Bone marrow (tissue), 2 donors: ENCODE data around the gene MBTD1.
"Not testable (repeated sequence)": the region's sequence is repeated elsewhere in the genome, so short reads cannot be mapped to it uniquely, and the experiment has no call there.

Experiments
- DNase-seq, 2 donors: peaks; one replicate each; lab custom pipeline; 2025; lab: John Stamatoyannopoulos, UW

The MBTD1 gene

DNA sequence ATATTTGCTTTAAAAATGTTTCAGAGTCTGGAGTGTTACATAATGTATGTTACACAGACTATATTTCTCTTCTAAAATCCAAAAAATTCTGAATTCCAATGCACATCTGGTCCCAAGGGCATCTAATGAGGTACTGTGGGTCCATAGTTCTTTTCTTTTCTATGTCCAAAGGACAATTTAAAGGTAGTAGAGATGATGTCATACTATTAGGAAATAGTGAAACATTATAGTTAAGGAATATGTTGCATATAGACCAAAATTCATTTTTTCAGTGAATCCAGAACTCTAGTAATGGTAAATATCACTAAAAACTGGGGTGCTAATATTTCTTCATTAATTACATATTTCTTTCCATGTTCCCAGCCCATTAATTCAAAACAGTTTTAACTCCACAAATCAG is 70.7 kb downstream of the MBTD1 start:
- DNase-seq, result no peak

DNA sequence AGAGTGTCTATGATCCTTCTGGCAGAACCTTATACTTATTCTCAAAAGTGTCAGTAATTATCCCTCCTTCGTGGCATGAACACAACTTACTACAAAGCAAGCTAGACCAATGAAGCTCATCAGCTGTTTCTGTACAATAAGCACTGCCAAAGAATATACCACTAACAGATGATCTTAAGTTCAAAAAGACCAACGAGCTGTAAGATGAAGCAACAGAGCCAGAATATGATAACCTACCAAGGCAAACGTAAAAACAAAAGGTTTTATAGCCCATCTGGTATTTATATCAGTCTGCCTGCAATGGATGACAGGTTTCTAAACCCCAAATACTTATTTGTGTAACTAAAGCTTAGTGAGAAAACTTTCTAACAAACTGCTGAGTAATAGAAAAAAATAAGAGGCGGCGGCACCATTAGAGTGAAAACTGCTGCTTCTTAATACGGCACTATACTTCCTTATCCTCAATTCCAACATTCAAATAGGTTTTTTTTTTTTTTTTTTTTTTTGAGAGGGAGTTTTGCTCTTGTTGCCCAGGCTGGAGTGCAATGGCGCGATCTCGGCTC is 71.5 kb downstream of the MBTD1 start:
- no peak for DNase-seq

DNA sequence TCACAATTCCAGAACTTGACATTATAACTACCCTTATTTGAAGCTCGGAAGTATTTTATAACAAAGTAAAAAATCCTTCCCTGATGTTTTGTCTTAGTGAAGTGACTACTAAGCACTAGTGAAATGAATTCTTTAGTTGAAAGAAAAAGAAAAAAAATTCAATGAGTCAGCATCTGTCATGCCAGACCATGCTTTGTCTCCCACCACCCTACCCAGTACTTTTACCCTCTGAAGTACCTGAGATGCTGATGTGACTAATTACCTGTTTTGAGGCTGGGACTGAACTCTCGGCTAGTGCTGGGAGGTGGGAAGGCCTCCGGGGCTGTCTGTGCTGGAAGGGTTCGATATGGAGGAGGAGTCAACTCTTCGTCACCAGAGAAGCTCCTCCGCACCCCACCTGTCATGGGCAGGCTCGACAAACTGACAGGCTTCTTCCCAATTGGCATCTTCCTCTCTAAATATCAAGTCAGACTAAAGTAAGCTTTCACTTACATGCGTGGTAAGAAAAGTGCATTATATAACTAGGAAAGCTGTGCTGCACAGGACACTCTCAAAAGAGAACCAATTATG is 74.0 kb downstream of the MBTD1 start:
- DNase-seq, result no peak

DNA sequence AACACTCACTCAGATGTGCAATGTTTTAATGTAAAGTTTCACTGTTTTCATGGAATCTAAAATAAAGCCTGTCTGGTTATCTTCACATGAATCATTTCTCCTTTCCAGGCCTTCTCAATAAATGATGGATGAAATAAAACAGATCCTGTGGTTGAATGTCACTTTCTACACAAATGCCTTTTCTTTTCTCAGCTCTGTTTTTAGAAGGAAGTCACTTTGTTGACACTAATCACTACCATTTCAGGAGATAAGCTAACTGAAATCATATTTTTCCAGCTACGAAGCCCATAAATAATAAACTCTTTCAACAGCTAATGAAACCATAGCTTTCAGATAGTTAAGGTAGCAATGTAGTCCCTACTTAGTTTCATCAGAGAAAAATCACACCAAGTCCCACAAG is 75.7 kb downstream of the MBTD1 start:
- no peak for DNase-seq

DNA sequence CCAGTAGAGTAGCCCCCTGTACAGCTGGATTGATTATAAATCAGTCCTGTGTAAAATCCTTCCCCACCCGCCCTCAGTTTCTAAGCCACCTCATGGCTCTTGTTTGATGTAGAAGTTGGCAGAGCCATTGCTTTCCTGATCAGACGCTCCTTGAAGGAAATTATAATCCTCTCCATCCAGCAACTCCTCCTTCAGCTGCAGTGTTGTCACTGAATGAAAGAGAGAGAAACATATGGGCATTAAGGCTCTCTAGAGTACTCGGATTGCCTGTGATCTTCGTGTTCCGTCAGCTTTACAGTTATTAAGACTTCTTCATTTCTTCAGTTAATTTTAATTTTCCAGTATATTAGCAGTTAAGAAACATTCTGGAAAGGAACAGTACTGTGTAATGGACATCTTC is 79.4 kb downstream of the MBTD1 start:
- DNase-seq, result no peak

DNA sequence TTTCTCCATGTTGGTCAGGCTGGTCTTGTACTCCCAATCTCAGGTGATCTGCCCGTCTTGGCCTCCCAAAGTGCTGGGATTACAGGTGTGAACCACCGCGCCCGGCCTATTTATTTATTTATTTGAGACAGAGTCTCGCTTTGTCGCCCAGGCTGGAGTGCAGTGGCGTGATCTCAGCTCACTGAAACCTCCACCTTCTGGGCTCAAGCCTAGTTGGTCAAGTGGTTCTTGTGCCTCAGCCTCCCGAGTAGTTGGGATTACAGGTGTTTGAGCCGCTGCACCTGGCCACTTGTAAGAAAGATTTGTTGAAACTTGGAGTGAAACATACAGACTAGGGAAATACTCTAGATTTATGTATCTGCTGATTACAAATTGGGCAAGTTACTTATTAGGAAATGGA is 87.8 kb downstream of the MBTD1 start:
- not testable (repeated sequence) for DNase-seq

DNA sequence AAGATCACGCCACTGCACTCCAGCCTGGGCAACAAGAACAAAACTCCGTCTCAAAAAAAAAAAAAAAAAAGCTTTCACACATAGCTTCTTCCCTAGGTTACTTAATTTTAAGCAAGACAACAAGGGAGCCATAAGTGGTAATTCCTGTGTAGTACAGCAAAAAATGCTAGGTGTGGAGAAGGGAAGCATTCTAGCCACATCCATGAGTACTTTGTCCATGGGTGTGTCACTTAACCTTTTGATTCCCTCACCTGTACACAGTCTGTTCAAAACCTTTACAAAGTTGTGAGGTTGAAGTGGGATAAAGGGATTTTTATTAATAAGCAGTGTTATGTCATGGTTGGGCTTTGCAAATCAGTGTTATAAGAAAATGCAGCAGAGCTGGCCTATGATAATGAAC is 89.1 kb downstream of the MBTD1 start:
- no peak for DNase-seq

DNA sequence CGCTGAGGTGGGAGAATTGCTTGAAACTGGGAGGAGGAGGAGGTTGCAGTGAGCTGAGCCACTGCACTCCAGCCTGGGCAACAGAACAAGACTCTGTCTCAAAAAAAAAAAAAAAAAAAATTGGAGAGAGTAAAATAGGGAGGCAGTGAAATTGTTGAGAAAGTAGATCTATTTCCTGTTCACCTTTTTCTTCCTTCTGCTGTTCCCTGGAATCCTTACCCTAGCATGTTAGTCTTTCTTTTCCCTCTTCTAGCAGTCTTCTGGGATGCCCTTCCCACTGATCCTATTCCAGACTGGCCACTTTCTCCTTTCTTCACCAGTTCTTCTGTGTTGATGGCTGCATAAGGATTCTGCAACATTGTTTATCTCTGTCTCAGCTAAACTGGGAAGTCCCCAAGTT is 90.5 kb downstream of the MBTD1 start:
- no peak for DNase-seq

DNA sequence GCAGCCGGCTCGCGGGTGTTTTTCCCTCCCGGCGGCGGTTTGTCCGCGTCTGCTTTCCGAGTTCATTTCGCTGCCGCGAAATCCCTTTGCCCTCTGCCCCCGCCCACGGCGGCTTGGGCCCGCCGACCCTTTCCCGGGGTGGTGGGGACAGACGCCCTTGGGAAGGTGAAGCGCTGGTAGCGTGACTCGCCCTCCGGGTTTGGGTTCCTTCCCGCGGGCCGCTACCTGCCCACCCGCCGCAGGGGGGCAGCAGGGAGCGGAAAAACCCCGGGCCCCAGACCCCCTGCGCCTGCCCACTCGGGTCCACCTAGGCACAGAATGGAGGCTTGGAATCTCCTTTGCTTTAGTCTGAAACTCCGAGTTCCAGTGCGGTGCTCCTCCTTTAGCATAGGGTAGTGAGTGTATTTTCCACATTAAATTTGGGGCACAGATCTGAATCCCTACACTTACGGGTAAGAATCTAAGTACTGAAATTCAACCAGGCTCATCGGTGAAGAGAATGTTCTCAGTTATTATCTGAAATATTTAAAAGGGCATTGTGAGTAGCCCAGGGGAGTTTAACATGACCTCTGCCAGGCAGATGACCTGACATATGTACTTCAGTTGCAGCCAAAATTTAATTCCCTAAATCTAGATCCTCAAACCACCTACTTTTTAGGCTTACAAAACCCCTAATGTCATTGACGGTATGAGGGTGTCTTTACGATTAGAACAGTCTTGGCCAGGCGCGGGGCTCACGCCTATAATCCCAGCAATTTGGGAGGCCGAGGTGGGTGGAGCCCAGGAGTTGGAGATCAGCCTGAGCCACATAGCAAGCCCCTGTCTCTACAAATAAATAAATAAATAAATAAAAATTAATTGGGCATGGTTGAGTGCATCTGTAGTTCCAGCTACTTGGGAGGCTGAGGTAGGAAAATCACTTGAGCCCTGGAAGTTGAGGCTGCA is 92.6 kb downstream of the MBTD1 start:
- peak; percentile 19 to 35 for DNase-seq

DNA sequence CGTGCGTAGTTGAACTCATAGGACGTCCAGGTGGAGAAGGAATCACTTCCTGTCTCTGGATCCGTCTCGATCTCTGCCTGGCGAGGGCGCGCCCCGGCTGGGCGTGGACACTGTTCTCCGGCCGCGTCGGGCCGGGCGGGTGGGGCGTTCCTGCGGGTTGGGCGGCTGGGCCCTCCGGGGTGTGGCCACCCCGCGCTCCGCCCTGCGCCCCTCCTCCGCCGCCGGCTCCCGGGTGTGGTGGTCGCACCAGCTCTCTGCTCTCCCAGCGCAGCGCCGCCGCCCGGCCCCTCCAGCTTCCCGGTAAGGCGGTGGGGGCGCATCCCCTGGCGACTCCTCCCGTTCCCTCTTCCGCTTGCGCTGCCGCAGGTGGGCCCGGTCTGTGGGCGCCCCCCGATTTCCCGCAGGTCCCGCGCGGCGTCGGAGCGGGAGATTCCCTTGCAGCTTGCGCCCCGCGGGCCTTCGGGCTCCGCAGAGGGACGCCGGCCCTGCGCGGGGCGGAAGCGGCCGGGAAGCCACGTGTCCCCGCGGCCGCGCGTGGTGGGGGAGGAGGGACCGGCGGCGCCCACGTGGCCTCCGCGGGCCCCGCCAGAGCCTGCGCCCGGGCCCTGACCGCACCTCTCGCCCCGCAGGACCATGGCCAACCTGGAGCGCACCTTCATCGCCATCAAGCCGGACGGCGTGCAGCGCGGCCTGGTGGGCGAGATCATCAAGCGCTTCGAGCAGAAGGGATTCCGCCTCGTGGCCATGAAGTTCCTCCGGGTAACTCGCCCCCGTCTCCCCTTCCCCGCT is 93.5 kb downstream of the MBTD1 start, which contains the start of gene NME2:
NME2 (plus strand) TSS at position 214 of the 789 bp plus-strand sequence; CDS start at position 634, 420 bp downstream.
- peak; percentile 55 to 66 for DNase-seq

DNA sequence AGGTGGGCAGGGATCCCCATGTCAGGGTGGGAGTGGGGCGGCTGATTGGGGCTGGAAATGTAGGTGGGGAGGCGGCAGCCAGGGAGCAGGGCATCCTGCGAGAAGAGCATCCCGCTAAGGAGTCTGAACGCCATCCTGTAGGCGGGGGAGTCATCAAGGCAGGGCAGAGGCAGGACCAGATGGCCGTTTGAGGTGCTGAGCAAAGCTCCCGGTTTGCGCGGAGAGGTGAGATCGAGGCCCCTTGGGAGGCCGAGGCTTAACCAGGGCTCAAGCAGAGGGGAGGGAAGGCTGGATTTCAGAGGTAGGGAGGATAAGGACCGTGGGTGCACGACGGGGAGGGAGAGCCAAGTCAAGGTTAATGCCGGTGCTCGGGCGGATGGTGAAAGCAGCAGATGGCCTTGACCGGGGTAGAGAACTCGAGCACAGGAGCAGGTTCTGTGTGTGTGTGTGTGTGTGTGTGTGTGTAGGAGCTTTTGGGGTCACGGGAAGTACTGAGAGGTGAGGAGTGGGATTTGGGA is 94.1 kb downstream of the MBTD1 start:
- DNase-seq, result peak in 1 of 2 donors; percentile 66

DNA sequence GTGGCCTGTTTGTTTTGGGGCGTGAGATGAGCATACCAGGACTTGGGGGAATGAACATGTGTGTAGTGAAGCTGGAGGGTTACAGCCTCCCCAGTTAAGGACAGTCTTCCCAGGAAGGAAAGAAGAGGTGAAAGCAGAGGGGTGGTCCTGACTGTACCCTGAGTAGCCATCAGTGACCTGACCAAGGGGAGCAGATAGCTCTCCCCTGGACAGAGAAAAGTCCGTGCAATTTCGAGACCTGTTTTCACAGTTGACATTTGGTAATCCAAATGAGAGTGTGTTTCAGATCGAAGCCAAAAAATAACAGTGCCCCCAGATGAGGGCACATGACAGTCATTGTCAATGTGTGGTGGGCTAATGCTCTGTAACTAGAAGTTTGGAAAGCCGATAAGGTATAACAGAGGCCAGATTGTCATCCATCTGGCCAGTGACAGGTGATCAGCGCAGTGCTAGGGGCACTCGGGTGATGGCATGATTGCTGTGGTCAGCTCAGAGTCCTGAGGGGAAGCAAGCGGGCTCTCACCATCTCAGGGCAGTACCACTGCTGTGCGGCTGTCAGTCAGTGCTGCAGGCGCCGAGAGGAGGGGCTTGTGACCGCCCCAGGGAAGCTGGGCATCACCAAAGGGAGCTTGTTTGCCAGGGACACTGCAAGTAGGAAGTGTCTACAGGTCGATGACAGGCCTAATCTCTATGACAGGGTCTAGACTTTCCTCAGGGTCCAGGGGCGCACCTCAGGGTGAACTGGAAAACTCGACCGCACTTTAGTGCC is 94.8 kb downstream of the MBTD1 start:
- DNase-seq, result no peak

DNA sequence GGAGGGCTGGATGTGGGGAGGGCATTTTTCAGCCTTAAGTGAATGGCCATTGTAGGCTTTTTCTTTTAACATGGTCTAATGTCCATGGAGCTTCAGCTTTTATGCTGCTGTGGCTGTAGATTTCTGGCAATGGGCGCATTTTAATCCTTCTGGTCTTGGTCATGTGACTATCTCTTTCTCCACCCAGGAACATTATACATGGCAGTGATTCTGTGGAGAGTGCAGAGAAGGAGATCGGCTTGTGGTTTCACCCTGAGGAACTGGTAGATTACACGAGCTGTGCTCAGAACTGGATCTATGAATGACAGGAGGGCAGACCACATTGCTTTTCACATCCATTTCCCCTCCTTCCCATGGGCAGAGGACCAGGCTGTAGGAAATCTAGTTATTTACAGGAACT is 98.3 kb downstream of the MBTD1 start:
- no peak for DNase-seq

DNA sequence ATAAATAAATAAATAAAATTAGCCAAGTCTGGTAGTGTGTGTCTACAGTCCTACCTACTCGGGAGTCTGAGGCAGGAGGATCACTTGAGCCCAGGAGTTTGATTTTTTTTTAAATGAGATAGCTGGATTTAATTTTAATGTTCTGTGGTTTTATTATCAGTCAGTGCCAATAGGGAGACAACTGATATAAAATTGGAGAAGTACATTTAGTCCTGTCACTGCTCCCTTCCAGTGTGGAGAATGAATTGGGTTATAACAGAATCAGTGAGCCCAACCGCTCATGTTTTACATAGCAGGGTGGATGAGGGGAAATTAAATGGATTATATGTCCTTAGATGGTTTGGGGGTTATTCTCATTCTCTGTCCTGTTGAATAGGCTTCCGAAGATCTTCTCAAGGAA is 100.2 kb downstream of the MBTD1 start:
- DNase-seq, result no peak

DNA sequence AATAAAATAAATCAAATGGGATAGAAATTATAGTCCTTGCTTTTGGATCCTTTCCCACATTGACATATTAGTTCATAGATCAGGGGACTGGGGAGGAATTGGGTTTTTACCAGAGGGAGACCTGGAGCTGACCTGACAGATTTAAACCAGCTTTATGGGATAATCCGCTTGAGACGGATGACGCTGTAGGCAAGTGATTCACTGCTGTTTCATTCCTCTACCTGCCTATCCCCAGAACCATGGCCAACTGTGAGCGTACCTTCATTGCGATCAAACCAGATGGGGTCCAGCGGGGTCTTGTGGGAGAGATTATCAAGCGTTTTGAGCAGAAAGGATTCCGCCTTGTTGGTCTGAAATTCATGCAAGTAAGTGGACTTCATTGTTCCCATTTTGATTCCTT is 104.4 kb downstream of the MBTD1 start:
- no peak for DNase-seq

DNA sequence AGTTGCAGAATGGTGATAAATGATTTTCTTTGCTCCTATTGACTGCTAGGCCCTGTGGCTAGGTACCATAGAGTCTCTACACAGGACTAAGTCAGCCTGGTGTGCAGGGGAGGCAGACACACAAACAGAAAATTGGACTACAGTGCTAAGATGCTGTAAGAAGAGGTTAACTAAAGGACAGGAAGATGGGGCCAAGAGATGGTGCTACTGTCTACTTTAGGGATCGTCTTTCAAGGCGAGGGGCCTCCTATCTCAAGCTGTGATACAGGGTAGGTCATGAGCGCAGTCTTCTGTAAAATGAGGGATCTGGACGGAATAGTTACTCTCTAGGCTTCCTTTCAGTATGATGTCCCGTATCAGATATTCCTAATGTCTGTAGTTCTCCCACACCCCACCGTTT is 105.7 kb downstream of the MBTD1 start:
- no peak for DNase-seq

DNA sequence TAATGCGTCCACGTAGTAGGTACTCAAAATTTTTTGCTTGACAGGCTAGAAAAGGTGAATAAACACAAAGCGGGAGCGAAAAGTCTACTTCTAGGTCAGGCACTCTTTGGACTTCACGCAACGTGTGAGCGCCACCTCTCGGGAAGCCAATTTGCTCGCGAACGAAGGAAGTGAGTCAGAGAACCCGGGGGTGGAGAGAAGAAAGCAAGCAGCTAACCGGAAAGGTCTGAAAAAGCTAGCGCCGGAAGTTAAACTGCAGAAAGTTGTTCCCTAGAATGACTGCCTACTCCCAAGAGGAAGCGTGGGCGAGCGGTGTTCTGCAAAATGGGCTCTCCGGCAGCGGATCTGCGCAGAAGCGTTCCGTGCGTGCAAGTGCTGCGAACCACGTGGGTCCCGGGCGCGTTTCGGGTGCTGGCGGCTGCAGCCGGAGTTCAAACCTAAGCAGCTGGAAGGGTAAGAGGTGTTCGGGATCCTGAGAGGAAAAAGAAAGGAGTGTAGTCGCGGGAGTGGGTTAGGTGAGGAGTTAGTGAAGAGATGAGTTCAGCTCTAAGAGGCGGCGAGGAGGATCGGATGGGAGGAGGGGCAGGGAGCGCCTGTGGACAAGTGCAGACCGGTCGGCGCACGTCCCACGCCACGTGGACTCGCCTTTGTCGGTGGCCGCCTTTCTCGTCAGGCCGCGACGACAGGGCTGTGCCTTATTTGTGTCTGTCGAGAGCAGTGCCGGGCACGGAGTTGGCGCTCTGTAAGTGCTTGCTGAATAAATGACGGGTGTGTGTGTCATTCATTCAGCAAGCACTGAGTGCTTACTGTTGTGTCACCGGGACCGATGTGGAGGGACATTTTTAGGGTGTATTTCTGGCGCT is 106.4 kb downstream of the MBTD1 start, which contains the start of gene NME1:
NME1 (plus strand) TSS at position 350 of the 863 bp plus-strand sequence. CDS start 2,096 bp downstream, outside the sequence.
- DNase-seq, result peak; percentile 92 to 99

DNA sequence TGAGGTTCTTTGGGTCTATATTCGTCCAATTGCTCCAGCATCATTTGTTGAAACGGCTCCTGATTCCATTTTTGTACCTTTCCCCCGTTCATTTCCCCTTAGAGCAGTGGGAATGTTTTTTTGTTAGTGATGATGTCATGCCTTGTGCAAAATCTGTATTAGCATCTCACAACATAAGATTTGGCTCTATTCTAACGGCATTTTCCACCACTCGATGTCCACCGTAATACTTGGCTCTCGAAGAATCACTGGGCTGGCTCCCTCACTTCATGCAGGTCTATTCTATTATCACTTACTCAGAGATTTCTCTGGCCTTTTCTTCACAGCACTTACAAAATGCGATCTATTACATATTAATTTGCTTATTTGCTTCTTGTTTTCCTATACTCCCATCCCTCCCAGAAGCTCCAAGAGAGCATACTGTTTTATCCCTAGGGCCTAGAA is 107.1 kb downstream of the MBTD1 start:
- no peak for DNase-seq

DNA sequence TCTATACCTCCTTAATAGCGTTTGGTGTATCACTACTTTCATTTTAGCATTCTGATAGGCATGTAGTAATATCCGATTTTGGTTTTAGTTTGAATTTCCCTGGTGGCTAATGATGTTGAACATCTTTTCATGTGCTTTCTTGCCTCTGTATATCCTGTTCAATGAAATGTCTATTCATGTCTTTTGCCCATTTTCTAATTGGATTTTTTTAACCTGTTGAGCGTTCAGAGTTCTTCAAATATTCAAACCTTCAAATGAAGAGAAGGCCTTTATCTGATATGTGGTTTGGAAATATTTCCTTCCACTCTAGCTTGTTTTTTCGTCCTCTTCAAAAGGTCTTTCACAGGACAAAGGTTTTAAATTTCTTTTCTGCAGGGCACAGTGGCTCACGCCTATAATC is 108.9 kb downstream of the MBTD1 start:
- DNase-seq, result no peak

DNA sequence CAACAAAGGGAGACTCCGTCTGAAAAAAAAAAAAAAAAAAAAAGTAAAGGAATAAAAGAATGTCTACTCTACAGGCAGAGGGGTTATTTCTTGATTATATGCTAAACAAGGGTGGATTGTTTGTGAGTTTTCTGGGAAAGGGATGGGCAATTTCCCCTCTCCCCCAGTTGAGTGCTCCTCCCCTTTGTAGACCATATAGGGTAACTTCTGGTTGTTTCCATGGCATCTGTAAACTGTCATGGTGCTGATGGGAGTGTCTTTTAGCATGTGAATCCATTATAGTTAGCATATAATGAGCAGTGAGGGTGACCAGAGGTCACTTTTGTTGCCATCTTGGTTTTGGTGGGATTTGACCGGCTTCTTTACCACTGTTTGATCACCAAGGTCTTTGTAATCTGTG is 110.7 kb downstream of the MBTD1 start:
- no peak for DNase-seq
